GM23248 (cell line): ENCODE measurements around the gene APP.

Source experiments
- EZH2 ChIP-seq: fragments of 200-600 bp; sonication (generic); IDR thresholded peaks from 2 replicates; pipeline ENCODE4 v1.6.1; 2018; ENCODE audit warnings: antibody characterized with exemption, mild to moderate bottlenecking; ENCODE audit not compliant: insufficient read depth, poor library complexity, severe bottlenecking
- EZH2phosphoT487 ChIP-seq: fragments of 200-600 bp; sonication (generic); IDR thresholded peaks from 2 replicates; pipeline ENCODE4 v1.6.1; 2018; ENCODE audit warnings: antibody characterized with exemption, moderate library complexity, mild to moderate bottlenecking, low read depth; ENCODE audit not compliant: insufficient read depth

- TF ChIP-seq EZH2phosphoT487: no peak
- TF ChIP-seq EZH2: no peak
These were observed 44.4 kb downstream of the APP start for GRCh38 chr21:26126168-26126553.
